ENCODE results near the gene TOP1.

DNA sequence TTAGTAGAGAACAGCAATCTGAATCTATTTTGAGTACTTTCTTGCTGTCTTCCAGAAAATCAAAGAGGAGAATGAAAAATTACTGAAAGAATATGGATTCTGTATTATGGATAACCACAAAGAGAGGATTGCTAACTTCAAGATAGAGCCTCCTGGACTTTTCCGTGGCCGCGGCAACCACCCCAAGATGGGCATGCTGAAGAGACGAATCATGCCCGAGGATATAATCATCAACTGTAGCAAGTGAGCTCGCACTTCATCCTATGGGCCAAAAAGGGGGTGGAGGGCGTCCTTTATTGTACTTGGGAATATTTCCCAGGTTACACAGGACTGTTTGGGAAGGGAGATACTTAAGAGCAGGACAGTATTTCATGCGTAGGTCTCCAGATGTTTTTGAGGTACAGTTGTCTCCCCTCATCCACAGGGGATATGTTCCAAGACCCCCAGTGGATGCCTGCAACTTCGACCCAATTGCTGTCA lies 71.4 kb downstream of the TOP1 start:
- TF ChIP-seq, protein P1, sequence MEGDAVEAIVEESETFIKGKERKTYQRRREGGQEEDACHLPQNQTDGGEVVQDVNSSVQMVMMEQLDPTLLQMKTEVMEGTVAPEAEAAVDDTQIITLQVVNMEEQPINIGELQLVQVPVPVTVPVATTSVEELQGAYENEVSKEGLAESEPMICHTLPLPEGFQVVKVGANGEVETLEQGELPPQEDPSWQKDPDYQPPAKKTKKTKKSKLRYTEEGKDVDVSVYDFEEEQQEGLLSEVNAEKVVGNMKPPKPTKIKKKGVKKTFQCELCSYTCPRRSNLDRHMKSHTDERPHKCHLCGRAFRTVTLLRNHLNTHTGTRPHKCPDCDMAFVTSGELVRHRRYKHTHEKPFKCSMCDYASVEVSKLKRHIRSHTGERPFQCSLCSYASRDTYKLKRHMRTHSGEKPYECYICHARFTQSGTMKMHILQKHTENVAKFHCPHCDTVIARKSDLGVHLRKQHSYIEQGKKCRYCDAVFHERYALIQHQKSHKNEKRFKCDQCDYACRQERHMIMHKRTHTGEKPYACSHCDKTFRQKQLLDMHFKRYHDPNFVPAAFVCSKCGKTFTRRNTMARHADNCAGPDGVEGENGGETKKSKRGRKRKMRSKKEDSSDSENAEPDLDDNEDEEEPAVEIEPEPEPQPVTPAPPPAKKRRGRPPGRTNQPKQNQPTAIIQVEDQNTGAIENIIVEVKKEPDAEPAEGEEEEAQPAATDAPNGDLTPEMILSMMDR (IDR thresholded peaks at IDR 0.05 in 2 of 3, conservative IDR thresholded peaks at IDR 0.05 in 1 of 3; ENCODE audit: insufficient read depth in 2 of 3, low read depth in 1 of 3, low read length in 3 of 3), result no peak
- TF ChIP-seq CBFB (CRISPR knock-in tag; IDR thresholded peaks at IDR 0.05), result no peak
- no peak for TF ChIP-seq POLR3A (IDR thresholded peaks at IDR 0.05; ENCODE audit: borderline replicate concordance, extremely low read depth, insufficient read depth, insufficient read length)
- no peak for TF ChIP-seq FOS (IDR thresholded peaks at IDR 0.05; ENCODE audit: extremely low read depth, insufficient read length)
- no peak for TF ChIP-seq RBBP5 (IDR thresholded peaks at IDR 0.05; ENCODE audit: borderline replicate concordance, insufficient read depth, low read length, poor library complexity, severe bottlenecking)
- TF ChIP-seq, protein P2, sequence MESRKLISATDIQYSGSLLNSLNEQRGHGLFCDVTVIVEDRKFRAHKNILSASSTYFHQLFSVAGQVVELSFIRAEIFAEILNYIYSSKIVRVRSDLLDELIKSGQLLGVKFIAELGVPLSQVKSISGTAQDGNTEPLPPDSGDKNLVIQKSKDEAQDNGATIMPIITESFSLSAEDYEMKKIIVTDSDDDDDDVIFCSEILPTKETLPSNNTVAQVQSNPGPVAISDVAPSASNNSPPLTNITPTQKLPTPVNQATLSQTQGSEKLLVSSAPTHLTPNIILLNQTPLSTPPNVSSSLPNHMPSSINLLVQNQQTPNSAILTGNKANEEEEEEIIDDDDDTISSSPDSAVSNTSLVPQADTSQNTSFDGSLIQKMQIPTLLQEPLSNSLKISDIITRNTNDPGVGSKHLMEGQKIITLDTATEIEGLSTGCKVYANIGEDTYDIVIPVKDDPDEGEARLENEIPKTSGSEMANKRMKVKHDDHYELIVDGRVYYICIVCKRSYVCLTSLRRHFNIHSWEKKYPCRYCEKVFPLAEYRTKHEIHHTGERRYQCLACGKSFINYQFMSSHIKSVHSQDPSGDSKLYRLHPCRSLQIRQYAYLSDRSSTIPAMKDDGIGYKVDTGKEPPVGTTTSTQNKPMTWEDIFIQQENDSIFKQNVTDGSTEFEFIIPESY (CRISPR knock-in tag; IDR thresholded peaks at IDR 0.05), result no peak
- no peak for TF ChIP-seq ZNF121 (CRISPR knock-in tag; conservative IDR thresholded peaks at IDR 0.05)
- no peak for TF ChIP-seq RCOR1 (IDR thresholded peaks at IDR 0.05; ENCODE audit: borderline replicate concordance in 1 of 2, low read depth in 2 of 2, low read length in 2 of 2)
- TF ChIP-seq KLF1 (tag; IDR thresholded peaks at IDR 0.05), result no peak
- TF ChIP-seq, protein P3, sequence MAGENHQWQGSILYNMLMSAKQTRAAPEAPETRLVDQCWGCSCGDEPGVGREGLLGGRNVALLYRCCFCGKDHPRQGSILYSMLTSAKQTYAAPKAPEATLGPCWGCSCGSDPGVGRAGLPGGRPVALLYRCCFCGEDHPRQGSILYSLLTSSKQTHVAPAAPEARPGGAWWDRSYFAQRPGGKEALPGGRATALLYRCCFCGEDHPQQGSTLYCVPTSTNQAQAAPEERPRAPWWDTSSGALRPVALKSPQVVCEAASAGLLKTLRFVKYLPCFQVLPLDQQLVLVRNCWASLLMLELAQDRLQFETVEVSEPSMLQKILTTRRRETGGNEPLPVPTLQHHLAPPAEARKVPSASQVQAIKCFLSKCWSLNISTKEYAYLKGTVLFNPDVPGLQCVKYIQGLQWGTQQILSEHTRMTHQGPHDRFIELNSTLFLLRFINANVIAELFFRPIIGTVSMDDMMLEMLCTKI (IDR thresholded peaks at IDR 0.05; ENCODE audit: partially characterized antibody), result no peak
- TF ChIP-seq ZNF551 (CRISPR knock-in tag; IDR thresholded peaks at IDR 0.05), result no peak
- TF ChIP-seq, protein P4, sequence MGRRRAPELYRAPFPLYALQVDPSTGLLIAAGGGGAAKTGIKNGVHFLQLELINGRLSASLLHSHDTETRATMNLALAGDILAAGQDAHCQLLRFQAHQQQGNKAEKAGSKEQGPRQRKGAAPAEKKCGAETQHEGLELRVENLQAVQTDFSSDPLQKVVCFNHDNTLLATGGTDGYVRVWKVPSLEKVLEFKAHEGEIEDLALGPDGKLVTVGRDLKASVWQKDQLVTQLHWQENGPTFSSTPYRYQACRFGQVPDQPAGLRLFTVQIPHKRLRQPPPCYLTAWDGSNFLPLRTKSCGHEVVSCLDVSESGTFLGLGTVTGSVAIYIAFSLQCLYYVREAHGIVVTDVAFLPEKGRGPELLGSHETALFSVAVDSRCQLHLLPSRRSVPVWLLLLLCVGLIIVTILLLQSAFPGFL (CRISPR knock-in tag; IDR thresholded peaks at IDR 0.05), result no peak
- no peak for TF ChIP-seq NFYB (IDR thresholded peaks at IDR 0.05; ENCODE audit: extremely low read depth, insufficient read length)
